ENCODE measurements around the gene LPP.

LPP gene

GRCh38 chr3:188322135-188322887 lies 168.4 kb downstream of the LPP start:
- no peak overlapping the region for H3K27ac Mint-ChIP-seq
- peaks cover 31% of the 10 kb centered on the region for H3K4me1 Mint-ChIP-seq (ENCODE audit: low read depth)
- no peak overlapping the region for H3K4me3 Mint-ChIP-seq
- H3K36me3 Mint-ChIP-seq (ENCODE audit: low read depth), result peaks cover 37% of the 10 kb centered on the region
- no peaks in the 10 kb centered on the region for H3K27me3 Mint-ChIP-seq
- intact Hi-C loops (cut with micrococcal nuclease), result no loop called here
- H3K9me3 Mint-ChIP-seq, result no peaks in the 10 kb centered on the region

GRCh38 chr3:188323067-188323842 lies 169.3 kb downstream of the LPP start:
- H3K36me3 Mint-ChIP-seq (ENCODE audit: low read depth), result peaks cover 32% of the 10 kb centered on the region
- H3K4me3 Mint-ChIP-seq, result no peak overlapping the region
- no peak overlapping the region for H3K27ac Mint-ChIP-seq
- H3K4me1 Mint-ChIP-seq (ENCODE audit: low read depth), result peaks cover 24% of the 10 kb centered on the region
- no peaks in the 10 kb centered on the region for H3K27me3 Mint-ChIP-seq
- intact Hi-C loops (cut with micrococcal nuclease), result no loop called here
- no peaks in the 10 kb centered on the region for H3K9me3 Mint-ChIP-seq

DNA sequence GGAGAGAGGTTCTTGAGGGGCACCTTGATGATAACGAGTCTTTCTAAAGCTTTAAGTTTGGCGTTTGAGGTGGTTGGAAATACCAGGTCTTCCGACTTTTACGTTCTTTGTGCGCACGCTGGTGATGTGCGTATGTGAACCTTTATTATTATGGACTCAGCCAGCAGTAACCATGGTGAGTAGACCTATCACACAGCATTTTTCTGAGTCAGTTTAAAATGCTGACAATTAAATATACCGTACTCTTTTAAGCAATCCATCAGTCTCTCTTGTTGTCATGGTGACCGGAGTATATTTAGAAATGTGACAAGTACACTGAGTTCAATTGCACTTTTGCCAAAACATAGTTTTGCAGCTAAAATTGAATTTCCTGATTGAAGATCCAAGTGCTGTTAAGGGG lies 172.2 kb downstream of the LPP start:
- no peaks in the 10 kb centered on the region for H3K9me3 Mint-ChIP-seq
- no peak overlapping the region for H3K27ac Mint-ChIP-seq
- peaks cover 47% of the 10 kb centered on the region for H3K36me3 Mint-ChIP-seq (ENCODE audit: low read depth)
- H3K27me3 Mint-ChIP-seq, result no peaks in the 10 kb centered on the region
- H3K4me3 Mint-ChIP-seq, result no peak overlapping the region
- H3K4me1 Mint-ChIP-seq (ENCODE audit: low read depth), result peaks cover 30% of the 10 kb centered on the region
- intact Hi-C loops (cut with micrococcal nuclease), result no loop called here

DNA sequence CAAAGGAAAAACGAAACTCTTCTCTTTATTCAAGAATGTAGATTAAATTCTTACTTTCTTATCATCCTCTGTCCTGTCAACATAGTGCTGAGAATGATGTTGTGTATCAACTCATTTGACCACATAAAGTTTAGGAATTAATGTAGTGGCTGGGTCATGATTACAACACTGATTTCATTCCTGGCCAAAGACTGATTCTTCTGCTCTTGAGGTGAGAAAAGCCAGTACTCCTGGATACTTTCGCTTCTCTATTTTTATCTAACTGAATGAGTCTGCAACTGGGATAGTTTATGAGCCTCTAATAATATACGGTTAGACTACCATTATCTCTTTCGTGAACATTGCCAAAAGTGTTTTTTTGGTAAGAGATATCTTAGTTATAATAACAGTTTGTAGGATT lies 173.0 kb downstream of the LPP start:
- Mint-ChIP-seq H3K27ac (no peak overlapping the region), H3K27me3 (no peaks in the 10 kb centered on the region), H3K4me1 (ENCODE audit: low read depth) (peaks cover 30% of the 10 kb centered on the region), H3K9me3 (no peaks in the 10 kb centered on the region), H3K36me3 (ENCODE audit: low read depth) (peaks cover 53% of the 10 kb centered on the region), H3K4me3 (no peak overlapping the region)
- intact Hi-C loops (cut with micrococcal nuclease), result no loop called here

- peaks cover 29% of the 10 kb centered on the region for H3K4me1 Mint-ChIP-seq (ENCODE audit: low read depth)
- no peak overlapping the region for H3K27ac Mint-ChIP-seq
- H3K36me3 Mint-ChIP-seq (ENCODE audit: low read depth), result peaks cover 53% of the 10 kb centered on the region
- H3K27me3 Mint-ChIP-seq, result no peaks in the 10 kb centered on the region
- no peaks in the 10 kb centered on the region for H3K9me3 Mint-ChIP-seq
- intact Hi-C loops (cut with micrococcal nuclease), result no loop called here
- H3K4me3 Mint-ChIP-seq, result no peak overlapping the region
Measured at GRCh38 chr3:188327433-188327832, 173.5 kb downstream of the LPP start.

GRCh38 chr3:188330138-188330537 lies 176.2 kb downstream of the LPP start:
- Mint-ChIP-seq H3K27ac (no peak overlapping the region), H3K9me3 (no peaks in the 10 kb centered on the region), H3K4me3 (no peak overlapping the region), H3K4me1 (ENCODE audit: low read depth) (peaks cover 10% of the 10 kb centered on the region), H3K27me3 (no peaks in the 10 kb centered on the region), H3K36me3 (ENCODE audit: low read depth) (peaks cover 35% of the 10 kb centered on the region)
- intact Hi-C loops (cut with micrococcal nuclease), result no loop called here

DNA sequence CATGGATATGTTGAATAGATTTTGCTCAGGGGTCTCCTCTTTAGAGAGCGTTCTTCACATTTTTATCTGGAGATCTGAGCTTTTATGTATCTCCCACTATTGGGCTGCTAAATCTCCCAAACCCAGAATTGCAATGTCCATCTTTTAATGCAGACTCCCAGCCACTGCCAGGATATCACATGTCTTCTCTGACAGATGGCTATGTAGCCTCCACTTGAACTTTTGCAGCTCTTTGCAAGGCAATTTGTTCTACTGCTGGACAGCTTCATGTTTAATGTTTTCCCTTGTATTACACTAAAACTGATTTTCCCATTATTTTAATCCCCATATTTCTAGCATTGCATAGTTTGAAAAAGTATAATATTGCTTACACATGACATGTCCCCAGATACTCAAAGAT lies 177.2 kb downstream of the LPP start:
- peaks cover 25% of the 10 kb centered on the region for H3K36me3 Mint-ChIP-seq (ENCODE audit: low read depth)
- H3K27ac Mint-ChIP-seq, result no peak overlapping the region
- H3K4me1 Mint-ChIP-seq (ENCODE audit: low read depth), result peaks cover 10% of the 10 kb centered on the region
- no peak overlapping the region for H3K4me3 Mint-ChIP-seq
- H3K9me3 Mint-ChIP-seq, result no peaks in the 10 kb centered on the region
- H3K27me3 Mint-ChIP-seq, result no peaks in the 10 kb centered on the region
- intact Hi-C loops (cut with micrococcal nuclease), result no loop called here

- Mint-ChIP-seq H3K27ac (no peak overlapping the region), H3K4me1 (ENCODE audit: low read depth) (peaks cover 15% of the 10 kb centered on the region), H3K9me3 (no peaks in the 10 kb centered on the region), H3K36me3 (ENCODE audit: low read depth) (peaks cover 22% of the 10 kb centered on the region), H3K4me3 (no peak overlapping the region), H3K27me3 (no peaks in the 10 kb centered on the region)
- intact Hi-C loops (cut with micrococcal nuclease), result no loop called here
Measured at GRCh38 chr3:188332085-188332484, 178.1 kb downstream of the LPP start.

DNA sequence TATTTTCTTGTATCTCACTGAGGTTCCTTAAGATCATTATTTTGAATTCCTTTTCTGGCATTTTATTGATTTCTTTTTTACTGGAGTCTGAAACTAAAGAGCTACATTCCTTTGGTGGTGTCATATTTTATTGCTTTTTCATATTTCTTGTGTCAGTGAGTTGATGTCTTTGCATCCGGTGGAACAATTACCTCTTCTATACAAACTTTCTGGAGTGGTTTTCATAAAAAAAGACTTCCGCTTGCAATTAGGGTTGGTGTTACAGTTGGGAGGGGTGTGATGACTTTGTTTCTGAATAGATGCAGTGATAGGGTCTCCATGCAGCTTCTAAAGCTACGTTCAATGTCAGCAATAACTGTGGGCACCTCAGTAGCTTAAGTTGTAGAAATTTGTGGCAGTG lies 181.7 kb downstream of the LPP start:
- H3K4me1 Mint-ChIP-seq (ENCODE audit: low read depth), result peaks cover 28% of the 10 kb centered on the region
- H3K36me3 Mint-ChIP-seq (ENCODE audit: low read depth), result peaks cover 11% of the 10 kb centered on the region
- H3K4me3 Mint-ChIP-seq, result no peak overlapping the region
- H3K27me3 Mint-ChIP-seq, result no peaks in the 10 kb centered on the region
- intact Hi-C loops (cut with micrococcal nuclease), result no loop called here
- H3K9me3 Mint-ChIP-seq, result no peaks in the 10 kb centered on the region
- no peak overlapping the region for H3K27ac Mint-ChIP-seq

- no peak overlapping the region for H3K4me3 Mint-ChIP-seq
- no peaks in the 10 kb centered on the region for H3K9me3 Mint-ChIP-seq
- no peaks in the 10 kb centered on the region for H3K27me3 Mint-ChIP-seq
- H3K4me1 Mint-ChIP-seq (ENCODE audit: low read depth), result peaks cover 28% of the 10 kb centered on the region
- intact Hi-C loops (cut with micrococcal nuclease), result no loop called here
- H3K27ac Mint-ChIP-seq, result no peak overlapping the region
- H3K36me3 Mint-ChIP-seq (ENCODE audit: low read depth), result peaks cover 6% of the 10 kb centered on the region
Measured at GRCh38 chr3:188336178-188336577, 182.2 kb downstream of the LPP start.

DNA sequence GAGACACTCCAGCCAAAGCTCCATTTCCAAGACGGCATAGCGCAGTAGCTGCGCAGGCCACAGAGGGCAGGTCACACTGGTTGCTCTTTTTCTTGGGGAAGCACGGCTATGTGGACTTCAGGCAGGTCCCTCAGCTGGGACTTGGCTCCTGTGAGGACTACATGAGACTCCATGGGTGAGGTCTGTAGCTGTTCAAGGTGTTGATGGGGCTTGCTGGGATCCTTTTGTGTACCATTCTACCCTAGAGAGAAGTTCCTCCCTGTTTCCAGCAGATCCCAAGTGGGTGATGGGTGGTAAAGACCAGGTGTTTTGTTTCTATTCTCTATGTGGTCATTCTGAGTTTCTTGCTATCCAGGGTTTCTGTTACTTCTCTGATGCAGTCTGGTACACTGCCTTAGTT lies 183.3 kb downstream of the LPP start:
- Mint-ChIP-seq H3K27me3 (no peaks in the 10 kb centered on the region), H3K4me1 (ENCODE audit: low read depth) (peaks cover 28% of the 10 kb centered on the region), H3K27ac (no peak overlapping the region), H3K36me3 (ENCODE audit: low read depth) (peaks cover 9% of the 10 kb centered on the region), H3K4me3 (no peak overlapping the region), H3K9me3 (no peaks in the 10 kb centered on the region)
- intact Hi-C loops (cut with micrococcal nuclease), result no loop called here

DNA sequence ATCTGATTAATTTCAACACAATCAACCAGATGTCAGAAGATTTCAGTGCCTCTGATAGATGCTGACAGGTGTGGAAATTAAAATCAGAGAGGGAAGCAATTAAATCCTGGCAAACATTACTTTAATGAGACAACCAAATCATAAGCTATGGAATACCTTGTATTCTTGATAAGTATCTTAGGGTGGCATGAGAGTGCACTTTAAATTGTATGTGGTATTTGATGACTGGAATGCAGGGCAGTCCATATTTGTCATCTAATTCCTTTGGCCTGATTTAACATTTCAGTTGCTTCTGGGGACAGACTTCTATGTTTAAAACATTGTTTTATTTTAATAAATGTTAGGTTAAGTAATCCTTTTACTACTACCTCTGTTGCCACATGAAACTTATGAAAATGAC lies 184.1 kb downstream of the LPP start:
- H3K27ac Mint-ChIP-seq, result no peak overlapping the region
- no peak overlapping the region for H3K4me3 Mint-ChIP-seq
- intact Hi-C loops (cut with micrococcal nuclease), result no loop called here
- peaks cover 10% of the 10 kb centered on the region for H3K36me3 Mint-ChIP-seq (ENCODE audit: low read depth)
- H3K4me1 Mint-ChIP-seq (ENCODE audit: low read depth), result peaks cover 28% of the 10 kb centered on the region
- no peaks in the 10 kb centered on the region for H3K27me3 Mint-ChIP-seq
- H3K9me3 Mint-ChIP-seq, result no peaks in the 10 kb centered on the region

DNA sequence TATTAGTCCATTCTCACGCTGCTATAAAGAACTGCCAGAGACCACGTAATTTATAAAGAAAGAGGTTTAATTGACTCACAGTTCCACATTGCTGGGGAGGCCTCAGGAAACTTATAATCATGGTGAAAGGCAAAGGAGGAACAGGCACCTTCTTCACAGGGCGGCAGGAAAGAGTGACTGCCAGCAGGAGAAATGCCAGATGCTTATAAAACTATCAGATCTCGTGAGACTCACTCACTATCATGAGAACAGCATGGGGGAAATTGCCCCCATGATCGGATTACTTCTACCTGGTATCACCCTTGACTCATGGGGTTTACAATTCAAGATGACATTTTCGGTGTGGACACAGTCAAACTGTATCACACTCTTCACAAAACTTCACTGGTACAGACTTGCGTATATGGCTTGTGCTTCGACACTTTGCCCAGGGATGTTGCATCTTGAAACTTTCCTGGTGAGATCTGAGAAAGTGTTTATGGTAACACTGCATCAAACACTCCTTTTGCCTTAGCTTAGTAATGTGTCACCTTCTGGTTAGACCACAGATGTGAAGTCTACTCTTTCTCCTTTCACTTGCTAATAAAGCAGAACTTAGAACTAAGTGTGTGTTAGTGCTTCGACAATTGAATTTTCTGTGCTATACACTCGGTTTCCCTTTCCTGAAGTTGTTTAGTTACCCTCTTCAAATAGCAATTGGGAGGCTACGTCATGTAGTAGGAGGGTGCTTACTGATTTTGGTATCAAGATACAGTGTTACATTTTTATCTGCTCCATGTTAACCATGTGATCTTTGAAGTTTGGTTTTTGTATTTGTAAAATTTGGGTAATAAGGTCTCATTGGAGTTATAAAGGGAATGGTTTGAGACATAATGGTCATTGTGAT lies 185.7 kb downstream of the LPP start:
- Mint-ChIP-seq H3K36me3 (ENCODE audit: low read depth) (peaks cover 17% of the 10 kb centered on the region), H3K27ac (no peak overlapping the region), H3K4me3 (no peak overlapping the region), H3K27me3 (no peaks in the 10 kb centered on the region), H3K4me1 (ENCODE audit: low read depth) (peaks cover 29% of the 10 kb centered on the region), H3K9me3 (no peaks in the 10 kb centered on the region)
- intact Hi-C loops (cut with micrococcal nuclease), result loop anchor here (5.0 kb wide), 1 partner anchor 32 kb away; no protein-coding TSS in a partner anchor

DNA sequence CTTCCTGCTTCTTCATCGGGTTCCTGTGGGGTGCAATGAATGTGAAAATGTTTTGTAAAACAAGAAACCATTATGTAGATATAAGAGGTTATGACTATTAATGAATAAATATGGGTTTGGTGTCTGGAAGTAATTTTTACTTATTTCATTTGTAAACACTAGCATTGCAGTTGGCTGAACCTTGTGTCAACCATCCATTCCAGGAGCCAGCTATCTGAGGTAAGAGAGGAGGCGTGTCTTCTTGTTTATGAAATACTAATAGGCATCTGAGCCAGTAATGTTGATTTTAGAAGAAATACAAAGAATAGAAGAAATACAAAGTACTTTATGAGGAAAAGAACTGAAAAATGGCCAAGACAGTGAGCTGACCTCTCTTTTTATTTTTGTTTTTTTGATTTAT lies 187.5 kb downstream of the LPP start:
- Mint-ChIP-seq H3K4me3 (no peak overlapping the region), H3K27ac (no peak overlapping the region)

More for the DNA sequence above, 187.5 kb downstream of the LPP start:
- H3K27me3 Mint-ChIP-seq, result no peaks in the 10 kb centered on the region
- intact Hi-C loops (cut with micrococcal nuclease), result loop anchor here (5.0 kb wide), 1 partner anchor 34 kb away; no protein-coding TSS in a partner anchor
- peaks cover 23% of the 10 kb centered on the region for H3K36me3 Mint-ChIP-seq (ENCODE audit: low read depth)
- peaks cover 38% of the 10 kb centered on the region for H3K4me1 Mint-ChIP-seq (ENCODE audit: low read depth)
- H3K9me3 Mint-ChIP-seq, result no peaks in the 10 kb centered on the region

Measured in dendritic cell treated with granulocyte-macrophage colony-stimulating factor and Interleukin-4, amounts not matched to agents 40 ng/mL and 50 ng/mL, for 4 days (primary cell).